Gastroesophageal sphincter (tissue), 4 donors: ENCODE results near the gene FRMD5. TPM values are rescaled to one million over a fixed set of nuclear protein-coding genes. Genes with fewer than 3 reads are reported as not detected.

Source experiments
- ATAC-seq: fragments of 150-250 bp; one replicate; pipeline ENCODE4 v1.9.1; 2016; ENCODE audit warnings: mild to moderate bottlenecking, moderate library complexity
- H3K27ac ChIP-seq, 4 donors: fragments of 200-600 bp; sonication (generic) in 3 of 4; 1 replicate in 3 of 4; 2 replicates in 1 of 4; pipeline ENCODE4 v1.5.1; 2016 to 2019
- H3K27me3 ChIP-seq: fragments of 200-600 bp; sonication (generic); one replicate; pipeline ENCODE4 v1.5.1; 2019
- H3K36me3 ChIP-seq, 2 donors: fragments of 200-600 bp; sonication (generic); one replicate each; pipeline ENCODE4 v1.5.1; 2019; ENCODE audit warnings: control low read depth in 1 of 2
- H3K4me1 ChIP-seq, 3 donors: fragments of 200-600 bp; sonication (generic); 1 replicate in 2 of 3; 2 replicates in 1 of 3; pipeline ENCODE4 v1.5.1; 2016 to 2019; ENCODE audit warnings: control low read depth in 2 of 3
- H3K4me3 ChIP-seq, 2 donors: fragments of 200-600 bp; sonication (generic); one replicate each; pipeline ENCODE4 v1.5.1; 2019; ENCODE audit warnings: mild to moderate bottlenecking in 1 of 2, moderate library complexity in 1 of 2
- H3K9me3 ChIP-seq, 3 donors: fragments of 200-600 bp; sonication (generic); one replicate each; pipeline ENCODE4 v1.5.1; 2017 to 2019; ENCODE audit warnings: control low read depth in 2 of 3
- EP300 ChIP-seq: sonication (generic); formaldehyde crosslinking; IDR thresholded peaks from one replicate; pipeline ENCODE4 v1.6.1; 2017; ENCODE audit warnings: antibody characterized with exemption, mild to moderate bottlenecking
- POLR2A ChIP-seq, 2 donors: fragments of 450-650 bp; IDR thresholded peaks; one replicate each; pipeline ENCODE4 v1.6.1; 2017; ENCODE audit warnings: antibody characterized with exemption in 2 of 2, mild to moderate bottlenecking in 2 of 2, moderate library complexity in 1 of 2
- POLR2AphosphoS5 ChIP-seq: sonication (generic); formaldehyde crosslinking; IDR thresholded peaks from one replicate; pipeline ENCODE4 v1.6.1; 2017; ENCODE audit warnings: antibody characterized with exemption
- whole genome bisulfite sequencing, 2 donors: methylation state at CpG; one replicate each; pipeline ENCODE4 v1.1.5; 2018; ENCODE audit warnings: low coverage in 1 of 2; 5-methylcytosine and 5-hydroxymethylcytosine counted together
- total RNA-seq, 4 donors: library from RNA; depleted of rRNA; stranded (reverse); fragments of >200 nt; gene quantifications; one replicate each; pipeline ENCODE4 v1.1.0, GENCODE V29; 2016
- TF ChIP-seq, protein P1 (sequence below), 4 experiments: fragments of 200-600 bp in 2 of 4; fragments of 450-650 bp in 2 of 4; sonication (generic) in 1 of 4; IDR thresholded peaks; one replicate each; pipeline ENCODE4 v1.5.1; 2017 to 2019; ENCODE audit warnings: antibody characterized with exemption in 4 of 4, mild to moderate bottlenecking in 2 of 4, moderate library complexity in 2 of 4

FRMD5 gene
- total RNA-seq, 4 donors from 2014 or later, result 0.47 to 1.2 (median 0.90) TPM

DNA sequence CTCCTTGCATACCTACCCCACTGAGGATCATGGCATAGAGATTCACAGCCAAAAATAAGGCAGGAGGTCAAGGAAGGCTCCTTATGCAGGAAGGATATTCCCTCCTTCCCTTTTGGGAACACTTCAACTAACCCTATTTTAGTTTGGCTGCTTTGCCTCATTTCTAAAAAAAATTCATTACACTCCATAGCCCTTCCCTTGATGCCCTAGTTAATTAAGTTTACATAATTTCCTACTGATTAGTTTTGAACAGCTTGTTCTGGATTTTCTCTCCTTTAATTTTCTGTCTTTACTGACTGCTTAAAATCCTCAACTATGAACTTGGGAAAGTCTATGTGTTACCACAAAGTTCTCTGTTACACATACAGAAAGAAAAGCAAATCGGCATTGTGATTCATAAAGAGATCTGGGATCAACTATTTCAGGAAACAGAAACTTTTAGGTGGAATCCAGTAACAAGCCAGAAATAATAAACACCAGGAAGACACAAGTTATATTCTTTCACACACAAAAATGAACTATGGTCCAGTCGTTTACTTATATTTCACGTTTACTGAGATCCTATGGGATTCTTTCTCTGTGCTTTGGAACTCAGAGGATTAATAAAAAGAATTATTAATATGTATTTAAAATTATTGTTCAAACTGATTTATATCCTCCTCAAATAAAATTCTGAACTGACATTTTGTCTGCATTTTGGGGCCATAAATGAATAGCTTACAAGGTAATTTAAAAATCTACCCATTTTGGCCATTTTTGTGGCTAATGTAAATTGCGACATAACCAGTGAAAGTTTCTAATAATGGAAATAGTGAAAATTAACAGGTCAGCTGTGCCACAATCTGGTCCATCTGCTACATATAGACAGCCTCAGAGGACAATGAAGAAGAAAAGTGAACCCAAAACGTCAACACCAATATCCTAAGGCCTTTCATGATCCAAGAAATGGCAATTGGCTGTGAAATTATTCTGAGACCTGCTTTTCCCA, 113.8 kb downstream of the FRMD5 start:
- H3K27ac ChIP-seq, result no peak overlapping the region
- no peak overlapping the region for H3K4me3 ChIP-seq
- no peak for TF ChIP-seq POLR2AphosphoS5
- TF ChIP-seq EP300, result no peak
- no peak for TF ChIP-seq POLR2A (IDR thresholded peaks at IDR 0.05)
- TF ChIP-seq, protein P1, sequence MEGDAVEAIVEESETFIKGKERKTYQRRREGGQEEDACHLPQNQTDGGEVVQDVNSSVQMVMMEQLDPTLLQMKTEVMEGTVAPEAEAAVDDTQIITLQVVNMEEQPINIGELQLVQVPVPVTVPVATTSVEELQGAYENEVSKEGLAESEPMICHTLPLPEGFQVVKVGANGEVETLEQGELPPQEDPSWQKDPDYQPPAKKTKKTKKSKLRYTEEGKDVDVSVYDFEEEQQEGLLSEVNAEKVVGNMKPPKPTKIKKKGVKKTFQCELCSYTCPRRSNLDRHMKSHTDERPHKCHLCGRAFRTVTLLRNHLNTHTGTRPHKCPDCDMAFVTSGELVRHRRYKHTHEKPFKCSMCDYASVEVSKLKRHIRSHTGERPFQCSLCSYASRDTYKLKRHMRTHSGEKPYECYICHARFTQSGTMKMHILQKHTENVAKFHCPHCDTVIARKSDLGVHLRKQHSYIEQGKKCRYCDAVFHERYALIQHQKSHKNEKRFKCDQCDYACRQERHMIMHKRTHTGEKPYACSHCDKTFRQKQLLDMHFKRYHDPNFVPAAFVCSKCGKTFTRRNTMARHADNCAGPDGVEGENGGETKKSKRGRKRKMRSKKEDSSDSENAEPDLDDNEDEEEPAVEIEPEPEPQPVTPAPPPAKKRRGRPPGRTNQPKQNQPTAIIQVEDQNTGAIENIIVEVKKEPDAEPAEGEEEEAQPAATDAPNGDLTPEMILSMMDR (IDR thresholded peaks at IDR 0.05), result no peak
- 67 to 74% methylated on average over 5 of the region's 5 CpGs for WGBS, 2 donors
- H3K4me1 ChIP-seq, result no peaks in the 10 kb centered on the region
- peaks cover 0 to 7% (median 0%) of the 10 kb centered on the region in 3 donors for H3K9me3 ChIP-seq
- H3K27me3 ChIP-seq, result no peaks in the 10 kb centered on the region
- no peaks in the 10 kb centered on the region for H3K36me3 ChIP-seq
- no peak for ATAC-seq

DNA sequence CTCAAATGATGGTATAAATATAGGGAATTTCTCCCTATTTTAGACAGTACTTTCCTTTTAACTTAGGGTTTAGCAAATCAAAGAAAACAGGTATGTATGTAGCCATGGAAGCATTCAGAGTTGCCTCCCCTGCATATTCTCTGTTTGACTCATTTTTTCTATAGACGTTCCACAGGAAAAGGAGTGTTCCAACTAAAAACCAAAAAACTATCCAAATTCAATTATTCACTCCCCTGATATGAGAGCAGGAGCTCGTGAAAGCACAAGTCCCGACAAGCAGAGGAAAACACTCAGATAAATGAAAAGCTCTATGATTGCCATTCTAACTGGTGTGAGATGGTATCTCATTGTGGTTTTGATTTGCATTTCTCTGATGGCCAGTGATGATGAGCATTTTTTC, 119.5 kb downstream of the FRMD5 start:
- H3K4me3 ChIP-seq, result no peak overlapping the region
- no peaks in the 10 kb centered on the region for H3K27me3 ChIP-seq
- WGBS, 2 donors, result 40 to 56% methylated on average over 2 to 3 of the region's 3 CpGs
- H3K36me3 ChIP-seq, result no peaks in the 10 kb centered on the region
- no peak for ATAC-seq
- no peak for TF ChIP-seq POLR2A (IDR thresholded peaks at IDR 0.05)
- no peak for TF ChIP-seq POLR2AphosphoS5
- TF ChIP-seq EP300, result no peak
- TF ChIP-seq, protein P1 (IDR thresholded peaks at IDR 0.05), result no peak
- peaks cover 0 to 7% (median 0%) of the 10 kb centered on the region in 3 donors for H3K9me3 ChIP-seq
- no peak overlapping the region for H3K27ac ChIP-seq
- H3K4me1 ChIP-seq, result no peaks in the 10 kb centered on the region

DNA sequence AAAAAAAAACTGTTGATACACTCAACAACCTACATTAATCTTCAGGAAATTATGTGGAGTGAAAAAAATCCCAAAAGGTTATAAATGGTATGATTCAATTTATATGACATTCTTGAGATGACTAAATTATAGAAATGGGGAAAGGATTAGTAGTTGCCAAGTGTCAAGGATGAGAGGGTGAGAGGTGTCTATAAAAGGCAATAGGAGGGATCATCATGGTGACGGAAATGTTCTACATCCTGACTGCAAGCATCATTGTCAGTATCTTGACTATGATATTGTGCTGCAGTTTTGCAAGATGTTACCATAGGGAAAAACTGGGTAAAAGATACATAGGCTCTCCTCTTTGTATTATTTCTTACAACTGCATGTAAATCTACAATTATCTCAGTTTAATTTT, 125.6 kb downstream of the FRMD5 start:
- H3K27ac ChIP-seq, result no peak overlapping the region
- H3K4me3 ChIP-seq, result no peak overlapping the region
- no peaks in the 10 kb centered on the region for H3K9me3 ChIP-seq
- no peaks in the 10 kb centered on the region for H3K4me1 ChIP-seq
- TF ChIP-seq POLR2AphosphoS5 (no peak), EP300 (no peak), POLR2A (IDR thresholded peaks at IDR 0.05) (no peak)
- TF ChIP-seq, protein P1 (IDR thresholded peaks at IDR 0.05), result no peak
- 76 to 94% methylated on average over 1 of the region's 1 CpG for WGBS, 2 donors
- no peaks in the 10 kb centered on the region for H3K36me3 ChIP-seq
- no peak for ATAC-seq
- no peaks in the 10 kb centered on the region for H3K27me3 ChIP-seq

DNA sequence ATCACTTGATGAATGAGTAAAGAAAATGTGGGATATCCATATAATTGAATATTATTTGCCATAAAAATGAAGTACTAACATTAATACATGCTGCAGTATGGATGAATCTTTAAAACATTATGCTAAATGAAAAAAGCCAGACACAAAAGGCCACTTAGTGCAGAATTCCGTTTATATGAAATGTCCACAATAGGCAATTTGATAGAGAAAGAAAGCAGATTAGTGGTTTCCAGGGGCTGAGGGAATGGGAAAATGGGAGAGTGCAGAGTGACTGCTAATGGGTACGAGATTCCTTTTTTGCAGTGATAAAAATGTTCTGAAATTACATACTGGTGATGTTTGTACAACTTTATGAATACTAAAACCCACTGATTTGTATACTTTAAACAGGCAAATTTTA, 126.7 kb downstream of the FRMD5 start:
- 37 to 44% methylated on average over 2 of the region's 2 CpGs for WGBS, 2 donors
- no peaks in the 10 kb centered on the region for H3K27me3 ChIP-seq
- no peaks in the 10 kb centered on the region for H3K36me3 ChIP-seq
- H3K27ac ChIP-seq, result no peak overlapping the region
- H3K4me1 ChIP-seq, result no peaks in the 10 kb centered on the region
- no peak for TF ChIP-seq POLR2A (IDR thresholded peaks at IDR 0.05)
- TF ChIP-seq POLR2AphosphoS5, result no peak
- no peak for TF ChIP-seq EP300
- TF ChIP-seq, protein P1 (IDR thresholded peaks at IDR 0.05), result no peak
- H3K4me3 ChIP-seq, result no peak overlapping the region
- no peaks in the 10 kb centered on the region for H3K9me3 ChIP-seq
- no peak for ATAC-seq
